Nephron (organoid): ENCODE data around the gene AOC2.

Experiments used
- H3K27ac Mint-ChIP-seq, 3 experiments: 2 replicates each; pipeline ENCODE4 v1.8.0; 2020; ENCODE audit warnings: mixed read lengths in 3 of 3, mild to moderate bottlenecking in 2 of 3, moderate library complexity in 1 of 3
- H3K27me3 Mint-ChIP-seq: 2 replicates; pipeline ENCODE4 v1.8.0; 2021; ENCODE audit warnings: low read depth, mild to moderate bottlenecking, moderate library complexity, mixed read lengths
- H3K36me3 Mint-ChIP-seq: 2 replicates; pipeline ENCODE4 v1.8.0; 2020; ENCODE audit warnings: low read depth, mixed read lengths
- H3K4me1 Mint-ChIP-seq: 2 replicates; pipeline ENCODE4 v1.8.0; 2020; ENCODE audit warnings: mixed read lengths
- H3K4me3 Mint-ChIP-seq, 3 experiments: 2 replicates each; pipeline ENCODE4 v1.8.0; 2020; ENCODE audit warnings: mild to moderate bottlenecking in 3 of 3, mixed read lengths in 3 of 3, moderate library complexity in 2 of 3
- H3K9me3 Mint-ChIP-seq: 2 replicates; pipeline ENCODE4 v1.8.0; 2020; ENCODE audit warnings: mixed read lengths
- TF ChIP-seq, protein P1 (sequence below), 3 experiments: fragments of 200-600 bp; sonication (generic); IDR thresholded peaks; one replicate each; pipeline ENCODE4 v1.5.0; 2021; ENCODE audit warnings: antibody characterized with exemption in 3 of 3; ENCODE audit not compliant: unreplicated experiment in 3 of 3

AOC2 gene

DNA sequence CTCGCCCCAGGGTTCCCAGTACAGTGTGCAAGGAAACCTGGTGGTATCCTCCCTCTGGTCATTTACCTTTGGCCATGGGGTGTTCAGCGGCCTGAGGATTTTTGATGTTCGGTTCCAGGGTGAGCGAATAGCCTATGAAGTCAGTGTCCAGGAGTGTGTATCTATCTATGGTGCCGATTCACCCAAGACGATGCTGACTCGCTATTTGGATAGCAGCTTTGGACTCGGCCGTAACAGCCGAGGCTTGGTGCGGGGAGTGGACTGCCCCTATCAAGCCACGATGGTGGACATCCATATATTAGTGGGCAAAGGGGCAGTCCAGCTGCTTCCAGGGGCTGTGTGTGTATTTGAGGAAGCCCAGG, 1.2 kb downstream of the AOC2 start:
- H3K36me3 Mint-ChIP-seq = peaks cover 22% of the 10 kb centered on the region

DNA sequence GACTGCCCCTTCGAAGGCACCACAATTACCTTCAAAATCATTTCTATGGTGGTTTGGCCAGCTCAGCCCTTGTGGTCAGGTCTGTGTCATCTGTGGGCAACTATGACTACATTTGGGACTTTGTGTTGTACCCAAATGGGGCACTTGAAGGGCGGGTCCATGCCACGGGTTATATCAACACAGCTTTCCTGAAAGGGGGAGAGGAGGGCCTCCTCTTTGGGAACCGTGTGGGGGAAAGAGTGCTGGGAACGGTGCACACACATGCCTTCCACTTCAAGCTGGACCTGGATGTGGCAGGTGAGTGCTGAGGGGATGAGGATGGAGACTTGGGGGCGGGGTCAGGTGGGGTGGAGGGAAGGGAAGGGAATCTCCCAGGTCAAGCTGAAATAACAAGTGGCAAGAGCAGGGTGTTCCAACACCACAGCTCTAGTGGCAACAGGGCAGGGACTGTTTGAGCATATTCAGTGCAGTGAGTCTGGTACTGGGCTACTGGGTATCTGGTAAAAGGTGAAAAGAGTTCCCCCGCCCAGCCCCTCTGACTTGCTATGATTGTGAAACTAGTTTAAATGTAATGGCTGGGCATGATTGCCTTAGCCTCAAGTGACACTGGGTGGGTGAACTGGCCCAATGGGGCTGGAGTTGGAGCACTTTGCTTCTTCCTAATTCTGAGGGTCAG, 1.7 kb downstream of the AOC2 start:
- no peaks in the 10 kb centered on the region for H3K9me3 Mint-ChIP-seq

More for the DNA sequence above, 1.2 kb downstream of the AOC2 start:
- Mint-ChIP-seq H3K4me3 (no peak overlapping the region), H3K4me1 (peaks cover 6% of the 10 kb centered on the region), H3K9me3 (no peaks in the 10 kb centered on the region), H3K27ac (no peak overlapping the region), H3K27me3 (no peaks in the 10 kb centered on the region)
- TF ChIP-seq, protein P1, sequence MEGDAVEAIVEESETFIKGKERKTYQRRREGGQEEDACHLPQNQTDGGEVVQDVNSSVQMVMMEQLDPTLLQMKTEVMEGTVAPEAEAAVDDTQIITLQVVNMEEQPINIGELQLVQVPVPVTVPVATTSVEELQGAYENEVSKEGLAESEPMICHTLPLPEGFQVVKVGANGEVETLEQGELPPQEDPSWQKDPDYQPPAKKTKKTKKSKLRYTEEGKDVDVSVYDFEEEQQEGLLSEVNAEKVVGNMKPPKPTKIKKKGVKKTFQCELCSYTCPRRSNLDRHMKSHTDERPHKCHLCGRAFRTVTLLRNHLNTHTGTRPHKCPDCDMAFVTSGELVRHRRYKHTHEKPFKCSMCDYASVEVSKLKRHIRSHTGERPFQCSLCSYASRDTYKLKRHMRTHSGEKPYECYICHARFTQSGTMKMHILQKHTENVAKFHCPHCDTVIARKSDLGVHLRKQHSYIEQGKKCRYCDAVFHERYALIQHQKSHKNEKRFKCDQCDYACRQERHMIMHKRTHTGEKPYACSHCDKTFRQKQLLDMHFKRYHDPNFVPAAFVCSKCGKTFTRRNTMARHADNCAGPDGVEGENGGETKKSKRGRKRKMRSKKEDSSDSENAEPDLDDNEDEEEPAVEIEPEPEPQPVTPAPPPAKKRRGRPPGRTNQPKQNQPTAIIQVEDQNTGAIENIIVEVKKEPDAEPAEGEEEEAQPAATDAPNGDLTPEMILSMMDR (IDR thresholded peaks at IDR 0.05; ENCODE audit: unreplicated experiment in 3 of 3) = no peak

DNA sequence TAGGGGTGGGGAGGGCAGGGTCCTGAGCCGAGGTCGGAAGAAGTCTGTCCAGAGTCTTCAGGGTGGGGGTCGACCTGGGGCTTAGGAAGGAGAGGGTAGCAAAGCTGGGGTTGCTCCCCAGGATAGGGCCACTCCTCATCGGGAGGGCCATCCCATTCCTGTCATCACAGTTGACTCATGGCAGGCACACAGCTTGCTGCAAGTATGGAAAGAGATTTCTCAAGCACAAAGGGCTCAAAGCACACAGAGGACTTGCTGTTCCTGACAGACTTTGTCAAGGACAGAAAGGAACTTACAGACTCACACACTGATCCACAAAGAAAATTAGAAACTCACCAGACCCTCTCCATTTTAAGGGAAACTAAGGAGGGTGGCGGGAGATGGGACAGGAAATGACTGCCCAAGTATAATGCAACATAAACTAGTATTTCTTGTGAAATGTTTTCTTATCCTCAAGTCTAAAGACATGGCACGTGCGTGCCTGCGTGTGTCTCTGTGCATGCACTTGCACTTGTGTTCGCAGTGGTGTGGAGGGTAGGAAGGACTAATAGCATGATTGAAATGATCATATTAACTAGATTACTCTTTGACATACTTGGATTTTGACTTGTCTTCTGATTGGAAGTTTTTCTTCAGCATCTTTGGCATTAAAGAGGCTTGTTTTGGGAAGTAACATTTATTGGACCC, 2.4 kb downstream of the AOC2 start:
- Mint-ChIP-seq H3K4me3 (no peak overlapping the region), H3K27me3 (no peaks in the 10 kb centered on the region), H3K27ac (no peak overlapping the region), H3K36me3 (peaks cover 20% of the 10 kb centered on the region), H3K9me3 (no peaks in the 10 kb centered on the region), H3K4me1 (peaks cover 14% of the 10 kb centered on the region)
- TF ChIP-seq, protein P1 (IDR thresholded peaks at IDR 0.05; ENCODE audit: unreplicated experiment in 3 of 3) = no peak

More for the DNA sequence above, 1.7 kb downstream of the AOC2 start:
- H3K4me1 Mint-ChIP-seq = peaks cover 12% of the 10 kb centered on the region
- TF ChIP-seq, protein P1 (IDR thresholded peaks at IDR 0.05; ENCODE audit: unreplicated experiment in 3 of 3) = no peak
- peaks cover 22% of the 10 kb centered on the region for H3K36me3 Mint-ChIP-seq
- H3K27me3 Mint-ChIP-seq = no peaks in the 10 kb centered on the region
- no peak overlapping the region for H3K27ac Mint-ChIP-seq
- H3K4me3 Mint-ChIP-seq = no peak overlapping the region

DNA sequence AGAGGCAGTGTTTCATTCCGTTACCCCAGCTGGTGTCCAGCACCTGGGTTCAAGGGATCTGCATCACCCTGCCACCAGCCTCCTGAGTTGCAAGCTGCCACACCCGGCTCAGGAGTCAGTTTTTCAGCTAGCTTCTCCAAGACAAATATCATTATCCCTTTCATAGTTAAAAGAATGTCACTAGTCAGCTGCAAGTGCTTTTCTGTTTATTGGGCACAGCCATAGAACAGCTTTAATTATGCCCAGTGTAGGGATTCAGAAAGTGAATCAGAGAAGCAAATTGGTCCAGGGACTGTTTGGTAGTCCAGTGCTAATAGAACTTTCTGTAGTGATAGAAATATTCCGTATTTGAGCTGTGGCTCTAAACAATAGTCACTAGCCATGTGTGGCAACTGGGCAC, 3.7 kb downstream of the AOC2 start:
- TF ChIP-seq, protein P1 (IDR thresholded peaks at IDR 0.05; ENCODE audit: unreplicated experiment in 3 of 3) = no peak
- Mint-ChIP-seq H3K36me3 (peaks cover 8% of the 10 kb centered on the region), H3K27me3 (no peaks in the 10 kb centered on the region), H3K27ac (no peak overlapping the region), H3K9me3 (no peaks in the 10 kb centered on the region), H3K4me3 (no peak overlapping the region), H3K4me1 (peaks cover 22% of the 10 kb centered on the region)

DNA sequence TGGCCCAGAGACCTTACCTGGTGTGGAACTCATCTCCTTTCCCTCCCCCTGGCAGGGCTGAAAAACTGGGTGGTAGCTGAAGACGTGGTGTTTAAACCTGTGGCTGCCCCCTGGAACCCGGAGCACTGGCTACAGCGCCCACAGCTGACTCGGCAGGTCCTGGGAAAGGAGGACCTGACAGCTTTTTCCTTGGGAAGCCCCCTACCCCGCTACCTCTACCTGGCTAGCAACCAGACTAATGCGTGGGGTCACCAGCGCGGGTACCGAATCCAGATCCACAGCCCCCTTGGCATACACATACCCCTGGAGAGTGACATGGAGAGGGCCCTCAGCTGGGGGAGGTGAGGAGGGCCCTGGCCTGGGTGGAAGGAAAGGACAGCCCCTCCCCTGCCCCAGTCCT, 4.7 kb downstream of the AOC2 start:
- Mint-ChIP-seq H3K4me3 (no peak overlapping the region), H3K36me3 (peaks cover 5% of the 10 kb centered on the region), H3K27me3 (no peaks in the 10 kb centered on the region), H3K4me1 (peaks cover 29% of the 10 kb centered on the region), H3K9me3 (no peaks in the 10 kb centered on the region), H3K27ac (no peak overlapping the region)
- TF ChIP-seq, protein P1 (IDR thresholded peaks at IDR 0.05; ENCODE audit: unreplicated experiment in 3 of 3) = no peak
